ENCODE data around the gene ABHD12.

ABHD12 gene

DNA sequence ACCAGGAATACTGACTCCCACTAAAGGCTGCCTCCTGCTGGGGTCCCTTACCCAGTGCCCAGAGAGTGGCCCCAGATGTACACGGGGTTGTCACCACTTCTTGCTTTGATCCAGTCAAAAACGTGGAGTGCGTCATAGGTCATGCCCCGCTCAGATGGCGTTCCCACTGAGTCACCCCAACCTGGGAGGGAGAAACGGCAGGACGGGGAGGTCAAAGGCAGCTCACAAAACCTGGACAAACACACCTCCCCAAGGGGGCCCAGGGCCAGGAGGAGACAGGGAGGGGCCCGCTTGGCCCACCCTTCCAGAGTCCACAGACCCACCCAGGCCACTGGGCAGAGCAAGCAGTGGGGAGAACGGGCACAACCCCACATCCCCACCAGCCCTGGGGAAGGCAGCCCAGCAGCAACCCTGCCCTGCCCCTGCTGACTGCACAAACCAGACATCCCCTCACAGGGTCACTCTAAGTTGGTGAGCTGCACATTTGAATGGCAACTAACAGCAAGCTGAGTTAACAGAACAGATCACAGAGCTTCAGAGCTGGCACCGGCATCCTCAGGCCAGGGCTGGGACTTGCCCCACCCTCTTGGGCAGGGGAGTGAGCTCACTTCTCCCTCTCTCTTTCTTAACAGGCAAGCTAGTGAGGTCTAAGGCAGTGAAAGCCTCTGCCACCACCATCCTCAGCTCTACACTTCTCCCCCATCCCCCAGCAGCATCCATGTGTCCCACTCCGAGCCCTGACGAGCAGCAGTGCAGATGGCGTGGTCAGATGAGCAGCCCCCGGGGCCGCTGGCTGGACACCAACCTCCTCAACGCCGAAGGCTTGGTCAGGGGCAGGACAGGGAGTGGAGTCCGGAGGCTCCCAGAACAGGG is 81.0 kb downstream of the ABHD12 start:
- 0 out of 2 replicates have a peak, but pooled peaks have one; percentile 8 for TF ChIP-seq TCF4 (CRISPR knock-in tag; IDR thresholded peaks at IDR 0.05; ENCODE audit: borderline replicate concordance)
- TF ChIP-seq TOX (CRISPR knock-in tag; IDR thresholded peaks at IDR 0.05; ENCODE audit: borderline replicate concordance) = no peak
- peak; percentile 87 for ATAC-seq

- TF ChIP-seq TCF4 (CRISPR knock-in tag; IDR thresholded peaks at IDR 0.05; ENCODE audit: borderline replicate concordance) = no peak
- no peak for TF ChIP-seq CSDC2 (CRISPR knock-in tag; IDR thresholded peaks at IDR 0.05)
- TF ChIP-seq ZFP30 (CRISPR knock-in tag; IDR thresholded peaks at IDR 0.05) = no peak
- TF ChIP-seq ZNF70 (CRISPR knock-in tag; IDR thresholded peaks at IDR 0.05) = no peak
- TF ChIP-seq SNAI2 (CRISPR knock-in tag; IDR thresholded peaks at IDR 0.05) = no peak
- no peak for TF ChIP-seq PPARA (CRISPR knock-in tag; IDR thresholded peaks at IDR 0.05; ENCODE audit: borderline replicate concordance)
- no peak for TF ChIP-seq ZNF8 (CRISPR knock-in tag; IDR thresholded peaks at IDR 0.05)
- TF ChIP-seq ZFP3 (CRISPR knock-in tag; IDR thresholded peaks at IDR 0.05) = no peak
- no peak for TF ChIP-seq TOX (CRISPR knock-in tag; IDR thresholded peaks at IDR 0.05; ENCODE audit: borderline replicate concordance)
- TF ChIP-seq ISL1 (CRISPR knock-in tag; IDR thresholded peaks at IDR 0.05) = no peak
- no peak for TF ChIP-seq OSR1 (CRISPR knock-in tag; IDR thresholded peaks at IDR 0.05)
- no peak; the same call in 2 of the 3 replicates for ATAC-seq
Measured at GRCh38 chr20:25308671-25309394, 81.8 kb downstream of the ABHD12 start.

GRCh38 chr20:25308083-25308491 is 82.5 kb downstream of the ABHD12 start:
- no peak for ATAC-seq
- TF ChIP-seq, protein P1, sequence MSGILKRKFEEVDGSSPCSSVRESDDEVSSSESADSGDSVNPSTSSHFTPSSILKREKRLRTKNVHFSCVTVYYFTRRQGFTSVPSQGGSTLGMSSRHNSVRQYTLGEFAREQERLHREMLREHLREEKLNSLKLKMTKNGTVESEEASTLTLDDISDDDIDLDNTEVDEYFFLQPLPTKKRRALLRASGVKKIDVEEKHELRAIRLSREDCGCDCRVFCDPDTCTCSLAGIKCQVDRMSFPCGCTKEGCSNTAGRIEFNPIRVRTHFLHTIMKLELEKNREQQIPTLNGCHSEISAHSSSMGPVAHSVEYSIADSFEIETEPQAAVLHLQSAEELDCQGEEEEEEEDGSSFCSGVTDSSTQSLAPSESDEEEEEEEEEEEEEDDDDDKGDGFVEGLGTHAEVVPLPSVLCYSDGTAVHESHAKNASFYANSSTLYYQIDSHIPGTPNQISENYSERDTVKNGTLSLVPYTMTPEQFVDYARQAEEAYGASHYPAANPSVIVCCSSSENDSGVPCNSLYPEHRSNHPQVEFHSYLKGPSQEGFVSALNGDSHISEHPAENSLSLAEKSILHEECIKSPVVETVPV (CRISPR knock-in tag; IDR thresholded peaks at IDR 0.05) = no peak
- TF ChIP-seq ZNF565 (CRISPR knock-in tag; conservative IDR thresholded peaks at IDR 0.05; ENCODE audit: low read depth) (no peak), TOX (CRISPR knock-in tag; IDR thresholded peaks at IDR 0.05; ENCODE audit: borderline replicate concordance) (no peak), GLIS3 (CRISPR knock-in tag; IDR thresholded peaks at IDR 0.05) (no peak), ZNF8 (CRISPR knock-in tag; IDR thresholded peaks at IDR 0.05) (no peak), RARB (CRISPR knock-in tag; IDR thresholded peaks at IDR 0.05) (no peak), ZNF70 (CRISPR knock-in tag; IDR thresholded peaks at IDR 0.05) (no peak), POU6F1 (CRISPR knock-in tag; IDR thresholded peaks at IDR 0.05; ENCODE audit: borderline replicate concordance, low read depth) (no peak), BACH2 (CRISPR knock-in tag; IDR thresholded peaks at IDR 0.05; ENCODE audit: borderline replicate concordance) (no peak), PPARA (CRISPR knock-in tag; IDR thresholded peaks at IDR 0.05; ENCODE audit: borderline replicate concordance) (no peak), TSHZ2 (CRISPR knock-in tag; IDR thresholded peaks at IDR 0.05) (no peak), TCF4 (CRISPR knock-in tag; IDR thresholded peaks at IDR 0.05; ENCODE audit: borderline replicate concordance) (no peak), ZC3H10 (CRISPR knock-in tag; IDR thresholded peaks at IDR 0.05) (no peak), ZFP30 (CRISPR knock-in tag; IDR thresholded peaks at IDR 0.05) (no peak)
- TF ChIP-seq, protein P2, sequence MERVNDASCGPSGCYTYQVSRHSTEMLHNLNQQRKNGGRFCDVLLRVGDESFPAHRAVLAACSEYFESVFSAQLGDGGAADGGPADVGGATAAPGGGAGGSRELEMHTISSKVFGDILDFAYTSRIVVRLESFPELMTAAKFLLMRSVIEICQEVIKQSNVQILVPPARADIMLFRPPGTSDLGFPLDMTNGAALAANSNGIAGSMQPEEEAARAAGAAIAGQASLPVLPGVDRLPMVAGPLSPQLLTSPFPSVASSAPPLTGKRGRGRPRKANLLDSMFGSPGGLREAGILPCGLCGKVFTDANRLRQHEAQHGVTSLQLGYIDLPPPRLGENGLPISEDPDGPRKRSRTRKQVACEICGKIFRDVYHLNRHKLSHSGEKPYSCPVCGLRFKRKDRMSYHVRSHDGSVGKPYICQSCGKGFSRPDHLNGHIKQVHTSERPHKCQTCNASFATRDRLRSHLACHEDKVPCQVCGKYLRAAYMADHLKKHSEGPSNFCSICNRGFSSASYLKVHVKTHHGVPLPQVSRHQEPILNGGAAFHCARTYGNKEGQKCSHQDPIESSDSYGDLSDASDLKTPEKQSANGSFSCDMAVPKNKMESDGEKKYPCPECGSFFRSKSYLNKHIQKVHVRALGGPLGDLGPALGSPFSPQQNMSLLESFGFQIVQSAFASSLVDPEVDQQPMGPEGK (CRISPR knock-in tag; IDR thresholded peaks at IDR 0.05; ENCODE audit: borderline replicate concordance) = no peak
- TF ChIP-seq, protein P3, sequence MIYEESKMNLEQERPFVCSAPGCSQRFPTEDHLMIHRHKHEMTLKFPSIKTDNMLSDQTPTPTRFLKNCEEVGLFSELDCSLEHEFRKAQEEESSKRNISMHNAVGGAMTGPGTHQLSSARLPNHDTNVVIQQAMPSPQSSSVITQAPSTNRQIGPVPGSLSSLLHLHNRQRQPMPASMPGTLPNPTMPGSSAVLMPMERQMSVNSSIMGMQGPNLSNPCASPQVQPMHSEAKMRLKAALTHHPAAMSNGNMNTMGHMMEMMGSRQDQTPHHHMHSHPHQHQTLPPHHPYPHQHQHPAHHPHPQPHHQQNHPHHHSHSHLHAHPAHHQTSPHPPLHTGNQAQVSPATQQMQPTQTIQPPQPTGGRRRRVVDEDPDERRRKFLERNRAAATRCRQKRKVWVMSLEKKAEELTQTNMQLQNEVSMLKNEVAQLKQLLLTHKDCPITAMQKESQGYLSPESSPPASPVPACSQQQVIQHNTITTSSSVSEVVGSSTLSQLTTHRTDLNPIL (CRISPR knock-in tag; IDR thresholded peaks at IDR 0.05; ENCODE audit: low read depth) = no peak
